ENCODE data around the gene MICAL2.

- no peak for TF ChIP-seq CTCF (IDR thresholded peaks at IDR 0.05; ENCODE audit: low read depth, low read length)
- no peak for TF ChIP-seq EZH2phosphoT487 (IDR thresholded peaks at IDR 0.05; ENCODE audit: low read depth)
These were observed 98.7 kb downstream of the MICAL2 start for GRCh38 chr11:12209096-12209495.
